Lower leg skin (tissue), 3 donors: ENCODE data around the gene GIPC3.

ENCODE experiments used
- CTCF ChIP-seq, 3 donors: fragments of 450-650 bp; IDR thresholded peaks; one replicate each; pipeline ENCODE4 v1.5.1; 2016; ENCODE audit warnings: antibody characterized with exemption in 3 of 3, mild to moderate bottlenecking in 3 of 3, moderate library complexity in 2 of 3
- POLR2A ChIP-seq, 2 donors: fragments of 450-650 bp; IDR thresholded peaks; one replicate each; pipeline ENCODE4 v1.6.1; 2016 to 2017; ENCODE audit warnings: antibody characterized with exemption in 2 of 2, mild to moderate bottlenecking in 1 of 2, moderate library complexity in 1 of 2

GRCh38 chr19:3620817-3621547, 35.7 kb downstream of the GIPC3 start:
- no peak for TF ChIP-seq CTCF (IDR thresholded peaks at IDR 0.05)
- no peak for TF ChIP-seq POLR2A (IDR thresholded peaks at IDR 0.05)
